Fibroblast of mammary gland (primary cell): ENCODE data around the gene IL22RA2.

Experiments used
- DNase-seq: peaks from one replicate; pipeline ENCODE4 v3.0.0-alpha.2; 2010; ENCODE audit warnings: low read depth
- H3K4me3 ChIP-seq: 2 replicates; pipeline ENCODE4 v1.5.1; 2011; ENCODE audit warnings: low read depth, mild to moderate bottlenecking, low read length, moderate library complexity; ENCODE audit not compliant: control insufficient read depth
- TF ChIP-seq, protein P1 (sequence below): conservative IDR thresholded peaks from 2 replicates; pipeline ENCODE4 v1.5.1; 2011; ENCODE audit warnings: low read depth, low read length, inconsistent platforms; ENCODE audit not compliant: control insufficient read depth, insufficient read depth

The IL22RA2 gene

DNA sequence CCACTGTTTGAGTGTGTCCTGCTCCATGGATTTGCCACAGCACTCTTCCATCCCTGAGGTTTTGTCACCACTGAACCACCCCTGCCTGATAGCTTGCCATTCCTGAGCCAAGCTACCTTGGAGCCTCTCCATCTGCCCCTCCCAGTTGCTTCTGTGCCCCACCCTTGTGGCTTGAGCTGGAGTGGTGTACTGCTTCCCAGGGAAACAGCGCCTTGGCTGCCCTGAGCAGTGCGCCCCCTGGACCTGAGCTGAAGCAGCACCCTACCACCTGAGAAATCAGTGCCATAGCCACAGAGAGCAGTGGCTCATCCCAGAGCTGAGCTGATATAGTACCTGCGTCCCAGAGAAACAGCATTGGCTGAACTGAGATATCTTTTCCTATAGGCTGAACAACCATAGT, 40.3 kb downstream of the IL22RA2 start:
- TF ChIP-seq, protein P1, sequence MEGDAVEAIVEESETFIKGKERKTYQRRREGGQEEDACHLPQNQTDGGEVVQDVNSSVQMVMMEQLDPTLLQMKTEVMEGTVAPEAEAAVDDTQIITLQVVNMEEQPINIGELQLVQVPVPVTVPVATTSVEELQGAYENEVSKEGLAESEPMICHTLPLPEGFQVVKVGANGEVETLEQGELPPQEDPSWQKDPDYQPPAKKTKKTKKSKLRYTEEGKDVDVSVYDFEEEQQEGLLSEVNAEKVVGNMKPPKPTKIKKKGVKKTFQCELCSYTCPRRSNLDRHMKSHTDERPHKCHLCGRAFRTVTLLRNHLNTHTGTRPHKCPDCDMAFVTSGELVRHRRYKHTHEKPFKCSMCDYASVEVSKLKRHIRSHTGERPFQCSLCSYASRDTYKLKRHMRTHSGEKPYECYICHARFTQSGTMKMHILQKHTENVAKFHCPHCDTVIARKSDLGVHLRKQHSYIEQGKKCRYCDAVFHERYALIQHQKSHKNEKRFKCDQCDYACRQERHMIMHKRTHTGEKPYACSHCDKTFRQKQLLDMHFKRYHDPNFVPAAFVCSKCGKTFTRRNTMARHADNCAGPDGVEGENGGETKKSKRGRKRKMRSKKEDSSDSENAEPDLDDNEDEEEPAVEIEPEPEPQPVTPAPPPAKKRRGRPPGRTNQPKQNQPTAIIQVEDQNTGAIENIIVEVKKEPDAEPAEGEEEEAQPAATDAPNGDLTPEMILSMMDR: no peak
- H3K4me3 ChIP-seq: no peak overlapping the region
- no peak for DNase-seq

DNA sequence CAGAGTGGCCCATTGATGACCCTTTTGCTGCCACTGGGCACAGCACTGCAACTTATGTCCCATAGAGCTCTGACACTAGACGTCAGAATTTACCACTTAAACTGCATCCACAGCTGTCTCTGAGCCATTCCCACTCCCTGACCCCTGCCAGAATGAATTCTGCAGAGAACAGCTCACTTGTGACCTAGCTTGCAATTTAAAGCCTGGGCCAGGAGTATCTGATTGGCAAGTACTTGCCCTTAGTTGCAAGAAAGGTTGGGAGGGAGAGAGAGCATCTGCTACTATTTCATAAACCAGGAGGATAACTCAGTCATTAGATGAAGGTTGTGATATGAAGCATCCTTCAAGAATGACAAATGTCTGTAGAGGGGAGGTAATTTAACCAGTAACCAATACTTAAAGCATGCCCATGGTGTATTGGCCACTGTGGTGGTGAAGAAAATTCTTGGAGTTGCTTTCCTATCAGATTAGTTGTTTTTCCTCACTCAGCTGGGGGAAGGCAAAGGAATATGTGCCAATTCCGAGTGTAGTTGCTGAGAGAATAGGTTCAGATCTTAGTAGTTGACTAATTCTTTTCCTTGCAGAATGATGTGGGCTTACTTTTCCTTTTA, 46.5 kb downstream of the IL22RA2 start:
- DNase-seq: no peak
- TF ChIP-seq, protein P1: no peak
- H3K4me3 ChIP-seq: no peak overlapping the region

DNA sequence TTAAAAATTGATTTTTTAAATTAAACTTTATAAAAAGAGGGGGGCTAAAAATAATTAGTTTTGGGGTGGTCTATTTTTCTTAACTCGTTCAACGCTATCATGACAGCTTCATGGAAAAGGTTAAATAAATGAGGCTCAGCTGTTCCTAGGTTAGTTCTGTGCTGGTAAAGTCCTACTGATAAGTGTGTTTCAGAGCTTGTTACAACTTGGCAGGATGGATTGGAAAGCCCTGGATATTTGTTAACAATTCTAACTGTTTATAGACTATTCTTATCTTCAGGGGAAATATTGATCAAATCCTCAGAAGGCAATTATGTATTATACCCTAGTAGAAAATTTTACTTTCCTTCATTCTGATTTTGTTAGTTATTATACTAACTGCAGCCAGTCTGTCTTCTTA, 50.4 kb downstream of the IL22RA2 start:
- DNase-seq: no peak
- TF ChIP-seq, protein P1: no peak
- no peak overlapping the region for H3K4me3 ChIP-seq

DNA sequence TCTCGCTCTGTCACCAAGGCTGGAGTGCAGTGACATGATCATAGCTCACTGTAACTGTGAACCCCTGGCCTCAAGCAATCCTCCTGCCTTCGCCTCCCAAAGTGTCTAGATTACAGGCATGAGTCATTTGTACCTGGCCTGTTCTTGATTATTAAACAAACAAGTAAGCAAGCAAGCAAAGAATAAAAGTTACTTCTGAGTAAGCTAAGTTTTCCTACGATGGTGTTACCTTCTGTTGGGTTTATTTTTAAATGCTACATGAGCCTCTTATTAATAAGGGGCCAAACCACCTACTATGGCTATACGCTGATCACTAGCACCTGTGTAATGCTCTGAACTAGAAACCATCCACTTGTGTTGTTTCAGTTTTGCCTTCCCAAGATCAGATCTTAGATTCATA, 50.8 kb downstream of the IL22RA2 start:
- TF ChIP-seq, protein P1: no peak
- DNase-seq: no peak
- H3K4me3 ChIP-seq: no peak overlapping the region

DNA sequence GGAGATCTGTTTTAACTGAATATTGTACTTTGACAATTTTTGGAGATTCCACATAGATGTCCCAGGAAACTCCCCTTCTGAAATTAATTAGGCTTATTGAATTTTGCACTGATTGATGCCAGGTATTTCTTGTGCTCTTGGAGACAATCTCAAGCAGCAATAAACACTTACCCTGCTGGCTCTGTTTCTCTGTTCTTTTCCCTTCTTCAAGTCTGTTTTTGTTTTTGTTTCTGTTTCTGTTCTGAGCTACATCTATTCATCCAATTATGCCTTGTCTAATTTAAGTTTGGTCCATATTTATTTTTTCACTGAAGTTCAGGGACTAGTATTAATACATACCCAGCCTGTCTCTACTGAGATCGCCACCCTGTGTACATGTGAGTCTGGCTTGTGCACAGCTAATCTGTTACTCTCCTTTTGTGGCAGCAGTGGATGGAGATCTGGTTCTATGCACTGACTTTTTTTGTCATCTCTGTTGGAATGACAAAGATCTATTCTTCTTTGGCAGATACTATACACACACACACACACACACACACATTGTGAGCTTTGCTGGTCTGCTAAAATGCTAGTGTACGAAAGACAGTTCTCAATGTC, 51.9 kb downstream of the IL22RA2 start:
- TF ChIP-seq, protein P1: no peak
- H3K4me3 ChIP-seq: no peak overlapping the region
- DNase-seq: no peak

DNA sequence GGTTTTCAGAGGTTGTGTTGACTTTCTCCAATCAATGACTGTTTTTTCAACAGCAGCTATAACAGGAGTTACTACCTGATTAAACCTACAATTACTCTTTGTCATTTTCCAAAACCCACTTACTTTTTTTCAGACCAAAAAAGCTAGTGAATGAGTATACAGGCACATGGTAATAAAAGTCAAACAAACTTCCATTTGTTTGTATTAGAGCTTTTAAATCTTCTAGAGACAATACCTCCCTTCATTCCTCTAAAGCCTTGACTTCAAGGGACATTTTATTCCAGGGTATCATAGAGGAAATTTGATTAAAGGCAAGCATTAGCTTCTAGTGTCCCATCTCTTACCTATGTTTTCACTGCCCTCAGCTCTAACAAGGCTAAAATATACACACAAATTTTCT, 52.7 kb downstream of the IL22RA2 start:
- DNase-seq: no peak
- H3K4me3 ChIP-seq: no peak overlapping the region
- TF ChIP-seq, protein P1: no peak
